OCI-LY1 (cell line): Measurements from ENCODE around the gene THRAP3.

Source experiments
- H2AFZ ChIP-seq: fragments of 200-600 bp; sonication (generic), shearing (Covaris generic); 2 replicates; pipeline ENCODE4 v1.6.0; 2014; ENCODE audit warnings: antibody characterized with exemption, mild to moderate bottlenecking, low read length
- H3F3A ChIP-seq: fragments of 200-600 bp; sonication (generic), shearing (Covaris generic); 2 replicates; pipeline ENCODE4 v1.6.0; 2014; ENCODE audit warnings: mild to moderate bottlenecking, antibody characterized with exemption, low read length, moderate library complexity; ENCODE audit not compliant: insufficient read depth
- H3K27ac ChIP-seq: fragments of 200-600 bp; sonication (generic); 2 replicates; pipeline ENCODE4 v1.5.1; 2014; ENCODE audit warnings: low read length, mixed run types, mild to moderate bottlenecking, low read depth; ENCODE audit not compliant: poor library complexity, severe bottlenecking
- H3K27me3 ChIP-seq: fragments of 200-600 bp; sonication (generic); 2 replicates; pipeline ENCODE4 v1.6.0; 2014; ENCODE audit warnings: antibody characterized with exemption, mild to moderate bottlenecking, low read length, moderate library complexity; ENCODE audit not compliant: insufficient read depth
- H3K36me3 ChIP-seq: fragments of 200-600 bp; sonication (generic); 2 replicates; pipeline ENCODE4 v1.6.1; 2014; ENCODE audit warnings: mild to moderate bottlenecking, antibody characterized with exemption, low read length, moderate library complexity, mixed read lengths; ENCODE audit not compliant: insufficient read depth
- H3K4me1 ChIP-seq: fragments of 200-600 bp; sonication (generic); 2 replicates; pipeline ENCODE4 v1.5.1; 2014; ENCODE audit warnings: mild to moderate bottlenecking, low read length, moderate library complexity; ENCODE audit not compliant: insufficient read depth, severe bottlenecking
- H3K4me2 ChIP-seq: fragments of 200-600 bp; sonication (generic), shearing (Covaris generic); 2 replicates; pipeline ENCODE4 v1.6.1; 2014; ENCODE audit warnings: low read length
- H3K4me3 ChIP-seq: fragments of 200-600 bp; sonication (generic); 2 replicates; pipeline ENCODE4 v1.5.1; 2014; ENCODE audit warnings: low read length, low read depth, mild to moderate bottlenecking, mixed read lengths; ENCODE audit not compliant: poor library complexity, severe bottlenecking
- H3K79me2 ChIP-seq: fragments of 200-600 bp; shearing (Covaris generic); 2 replicates; pipeline ENCODE4 v1.6.1; 2016; ENCODE audit warnings: mixed run types, low read length, mixed read lengths; ENCODE audit not compliant: insufficient read depth
- H3K9ac ChIP-seq: fragments of 200-600 bp; sonication (generic), shearing (Covaris generic); 2 replicates; pipeline ENCODE4 v1.6.1; 2014; ENCODE audit warnings: mild to moderate bottlenecking, low read length, mixed read lengths
- H3K9me2 ChIP-seq: fragments of 200-600 bp; sonication (generic), shearing (Covaris generic); 2 replicates; pipeline ENCODE4 v1.6.1; 2014; ENCODE audit warnings: low read depth, mild to moderate bottlenecking, low read length, mixed read lengths
- H3K9me3 ChIP-seq: fragments of 200-600 bp; shearing (Covaris generic); 2 replicates; pipeline ENCODE4 v1.6.1; 2014; ENCODE audit warnings: low read length, mixed read lengths
- H4K20me1 ChIP-seq: fragments of 200-600 bp; sonication (generic), shearing (Covaris generic); 2 replicates; pipeline ENCODE4 v1.6.0; 2016; ENCODE audit warnings: mild to moderate bottlenecking, low read length; ENCODE audit not compliant: insufficient read depth
- CTCF ChIP-seq: fragments of 200-600 bp; sonication (generic), shearing (Covaris generic); IDR thresholded peaks from 2 replicates; pipeline ENCODE4 v1.5.1; 2017; ENCODE audit warnings: mild to moderate bottlenecking, antibody characterized with exemption, low read length, moderate library complexity, mixed read lengths
- EZH2 ChIP-seq: fragments of 200-600 bp; sonication (generic), shearing (Covaris generic); IDR thresholded peaks from 2 replicates; pipeline ENCODE4 v1.8.0; 2017; ENCODE audit warnings: borderline replicate concordance, mixed run types, mild to moderate bottlenecking, antibody characterized with exemption, low read length, moderate library complexity, mixed read lengths

The THRAP3 gene

GRCh38 chr1:36268981-36269380, 44.7 kb downstream of the THRAP3 start:
- Histone ChIP-seq H3K36me3 (peaks cover 81% of the 10 kb centered on the region), H3K79me2 (peaks cover 51% of the 10 kb centered on the region), H3K4me3 (no peak overlapping the region), H3K9me3 (no peaks in the 10 kb centered on the region), H3K4me2 (no peak overlapping the region), H3K4me1 (no peaks in the 10 kb centered on the region), H4K20me1 (no peaks in the 10 kb centered on the region), H3K27ac (no peak overlapping the region), H3K9me2 (no peaks in the 10 kb centered on the region), H3K9ac (no peak overlapping the region), H2AFZ (no peak overlapping the region), H3K27me3 (no peaks in the 10 kb centered on the region), H3F3A (no peaks in the 10 kb centered on the region)
- TF ChIP-seq EZH2 (no peak), CTCF (no peak)

GRCh38 chr1:36269408-36269838, 45.2 kb downstream of the THRAP3 start:
- no peak overlapping the region for H3K27ac ChIP-seq
- no peak overlapping the region for H3K9ac ChIP-seq
- H3K9me2 ChIP-seq: no peaks in the 10 kb centered on the region
- peaks cover 81% of the 10 kb centered on the region for H3K36me3 ChIP-seq
- no peaks in the 10 kb centered on the region for H3F3A ChIP-seq
- no peak for TF ChIP-seq EZH2
- no peak for TF ChIP-seq CTCF
- H4K20me1 ChIP-seq: no peaks in the 10 kb centered on the region
- no peaks in the 10 kb centered on the region for H3K9me3 ChIP-seq
- no peak overlapping the region for H3K4me3 ChIP-seq
- H3K27me3 ChIP-seq: no peaks in the 10 kb centered on the region
- no peaks in the 10 kb centered on the region for H3K4me1 ChIP-seq
- peaks cover 51% of the 10 kb centered on the region for H3K79me2 ChIP-seq
- no peak overlapping the region for H2AFZ ChIP-seq
- no peak overlapping the region for H3K4me2 ChIP-seq

- Histone ChIP-seq H4K20me1 (no peaks in the 10 kb centered on the region), H3K27ac (no peak overlapping the region), H3K79me2 (peaks cover 31% of the 10 kb centered on the region), H3K4me3 (no peak overlapping the region), H3K9me3 (no peaks in the 10 kb centered on the region), H3K27me3 (no peaks in the 10 kb centered on the region), H3K4me1 (no peaks in the 10 kb centered on the region), H3F3A (no peaks in the 10 kb centered on the region), H3K9me2 (no peaks in the 10 kb centered on the region), H3K9ac (no peak overlapping the region), H3K36me3 (peaks cover 66% of the 10 kb centered on the region), H2AFZ (no peak overlapping the region), H3K4me2 (no peak overlapping the region)
- TF ChIP-seq CTCF: no peak
Observed at GRCh38 chr1:36273024-36273423, 48.8 kb downstream of the THRAP3 start.
